ENCODE data around the gene SLIT3. TPM values are rescaled to one million over a fixed set of nuclear protein-coding genes. Genes with fewer than 3 reads are reported as not detected.

The SLIT3 gene
- total RNA-seq, 6 donors from 2014 or later, result 10.8 to 57.3 (median 32.2) TPM

- ATAC-seq (ENCODE audit: low FRiP score in 2 of 2) (no peak), DNase-seq (no peak)
- TF ChIP-seq EP300 (IDR thresholded peaks at IDR 0.05) (no peak), POLR2A (IDR thresholded peaks at IDR 0.05) (no peak)
- Histone ChIP-seq H3K4me1 (peaks cover 0 to 7% (median 3%) of the 10 kb centered on the region in 4 donors), H3K9me3 (no peaks in the 10 kb centered on the region), H3K4me3 (no peak overlapping the region), H3K27ac (no peak overlapping the region), H3K36me3 (no peaks in the 10 kb centered on the region), H3K27me3 (no peaks in the 10 kb centered on the region)
- 55 to 66% methylated on average over 4 to 5 of the region's 5 CpGs for WGBS, 2 donors
These were observed 510.8 kb downstream of the SLIT3 start for GRCh38 chr5:168790002-168790635.

DNA sequence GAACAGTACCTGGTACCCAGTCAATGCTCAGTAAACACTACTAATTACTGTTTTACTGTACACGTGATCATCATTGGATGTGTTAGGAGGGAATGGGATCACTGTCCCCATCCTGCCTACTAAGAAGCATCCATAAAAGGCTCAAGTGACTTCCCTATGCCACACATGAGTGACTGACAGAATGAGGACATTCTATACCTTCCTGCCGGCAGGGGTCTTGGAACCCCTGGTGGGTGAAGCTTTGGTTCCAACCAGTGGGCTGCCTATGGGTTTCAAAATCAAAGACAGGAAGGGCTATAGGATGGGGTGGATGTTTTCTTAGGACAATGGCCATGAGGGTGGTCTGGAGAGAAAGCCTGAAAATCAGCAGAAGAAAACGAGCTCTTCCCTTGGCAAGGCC, 512.2 kb downstream of the SLIT3 start:
- ATAC-seq (ENCODE audit: low FRiP score in 2 of 2), result no peak
- TF ChIP-seq CTCF (IDR thresholded peaks at IDR 0.05), result no peak
- no peak for TF ChIP-seq POLR2AphosphoS5 (IDR thresholded peaks at IDR 0.05)
- TF ChIP-seq EP300 (IDR thresholded peaks at IDR 0.05), result no peak
- no peak for TF ChIP-seq POLR2A (IDR thresholded peaks at IDR 0.05)
- H3K4me3 ChIP-seq, result no peak overlapping the region
- WGBS, 2 donors, result 76 to 77% methylated on average over 3 of the region's 3 CpGs
- DNase-seq, result no peak
- H3K27ac ChIP-seq, result no peak overlapping the region
- no peaks in the 10 kb centered on the region for H3K9me3 ChIP-seq
- no peaks in the 10 kb centered on the region for H3K27me3 ChIP-seq
- peaks cover 0 to 3% (median 1%) of the 10 kb centered on the region in 4 donors for H3K4me1 ChIP-seq
- H3K36me3 ChIP-seq, result no peaks in the 10 kb centered on the region

DNA sequence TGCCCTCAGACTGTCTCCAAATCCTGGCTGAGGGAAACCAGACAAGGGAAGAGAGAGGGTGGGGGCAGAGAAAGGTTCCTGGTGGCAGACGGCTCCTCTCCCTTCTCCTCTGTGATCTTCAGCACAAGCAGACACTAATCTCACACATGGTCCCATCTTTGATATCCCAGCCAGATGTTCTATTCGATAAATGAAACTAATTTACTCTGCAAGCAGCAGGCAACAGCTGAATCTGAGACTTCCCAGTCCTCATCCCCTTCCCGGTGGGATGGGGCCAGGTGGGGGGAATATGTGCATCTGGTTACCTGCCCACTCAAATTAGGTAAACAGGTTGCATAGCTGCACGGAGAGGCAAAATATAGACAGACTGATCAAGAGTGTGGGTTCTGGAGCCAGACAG, 512.8 kb downstream of the SLIT3 start:
- WGBS, 2 donors, result 74 to 76% methylated on average over 4 of the region's 4 CpGs
- no peak for ATAC-seq (ENCODE audit: low FRiP score in 2 of 2)
- Histone ChIP-seq H3K27me3 (no peaks in the 10 kb centered on the region), H3K9me3 (no peaks in the 10 kb centered on the region), H3K4me3 (no peak overlapping the region), H3K27ac (no peak overlapping the region), H3K36me3 (no peaks in the 10 kb centered on the region), H3K4me1 (no peaks in the 10 kb centered on the region)
- TF ChIP-seq EP300 (IDR thresholded peaks at IDR 0.05), result no peak
- no peak for TF ChIP-seq CTCF (IDR thresholded peaks at IDR 0.05)
- no peak for TF ChIP-seq POLR2AphosphoS5 (IDR thresholded peaks at IDR 0.05)
- TF ChIP-seq POLR2A (IDR thresholded peaks at IDR 0.05), result no peak
- DNase-seq, result no peak

GRCh38 chr5:168786147-168786546, 514.8 kb downstream of the SLIT3 start:
- Histone ChIP-seq H3K9me3 (no peaks in the 10 kb centered on the region), H3K27me3 (no peaks in the 10 kb centered on the region), H3K4me1 (no peaks in the 10 kb centered on the region), H3K27ac (no peak overlapping the region), H3K36me3 (no peaks in the 10 kb centered on the region), H3K4me3 (no peak overlapping the region)
- DNase-seq (no peak), ATAC-seq (ENCODE audit: low FRiP score in 2 of 2) (no peak)
- 69 to 80% methylated on average over 3 of the region's 3 CpGs for WGBS, 2 donors
- TF ChIP-seq CTCF (IDR thresholded peaks at IDR 0.05) (no peak), EP300 (IDR thresholded peaks at IDR 0.05) (no peak), POLR2AphosphoS5 (IDR thresholded peaks at IDR 0.05) (no peak), POLR2A (IDR thresholded peaks at IDR 0.05) (no peak)

GRCh38 chr5:168784454-168784853, 516.5 kb downstream of the SLIT3 start:
- DNase-seq, result no peak
- H3K27ac ChIP-seq, result no peak overlapping the region
- no peaks in the 10 kb centered on the region for H3K4me1 ChIP-seq
- no peaks in the 10 kb centered on the region for H3K36me3 ChIP-seq
- H3K27me3 ChIP-seq, result no peaks in the 10 kb centered on the region
- no peak overlapping the region for H3K4me3 ChIP-seq
- no peaks in the 10 kb centered on the region for H3K9me3 ChIP-seq
- ATAC-seq (ENCODE audit: low FRiP score in 2 of 2), result no peak
- no peak for TF ChIP-seq CTCF (IDR thresholded peaks at IDR 0.05)
- TF ChIP-seq POLR2AphosphoS5 (IDR thresholded peaks at IDR 0.05), result no peak
- no peak for TF ChIP-seq EP300 (IDR thresholded peaks at IDR 0.05)
- TF ChIP-seq POLR2A (IDR thresholded peaks at IDR 0.05), result no peak
- 92 to 95% methylated on average over 4 of the region's 4 CpGs for WGBS, 2 donors
